GM19467 (cell line): ENCODE measurements around the gene TBC1D5.
"Not testable (repeated sequence)": the region's sequence is repeated elsewhere in the genome, so short reads cannot be mapped to it uniquely, and the experiment has no call there.

Experiments
- ATAC-seq: cut with Tn5 transposase; IDR thresholded peaks from one replicate; pipeline ENCODE4 v1.9.1; 2021; ENCODE audit warnings: mild to moderate bottlenecking, moderate library complexity; ENCODE audit not compliant: unreplicated experiment

The TBC1D5 gene

GRCh38 chr3:17491601-17492000, 250.8 kb downstream of the TBC1D5 start:
- no peak for ATAC-seq

GRCh38 chr3:17491190-17491589, 251.2 kb downstream of the TBC1D5 start:
- not testable (repeated sequence) for ATAC-seq

GRCh38 chr3:17489139-17489538, 253.3 kb downstream of the TBC1D5 start:
- ATAC-seq: no peak

GRCh38 chr3:17481116-17481515, 261.3 kb downstream of the TBC1D5 start:
- no peak for ATAC-seq

GRCh38 chr3:17479681-17480405, 262.6 kb downstream of the TBC1D5 start:
- ATAC-seq: no peak

GRCh38 chr3:17478673-17479072, 263.8 kb downstream of the TBC1D5 start:
- no peak for ATAC-seq

GRCh38 chr3:17473761-17474160, 268.7 kb downstream of the TBC1D5 start:
- ATAC-seq: no peak

GRCh38 chr3:17469954-17470353, 272.5 kb downstream of the TBC1D5 start:
- ATAC-seq: no peak

GRCh38 chr3:17469520-17469919, 272.9 kb downstream of the TBC1D5 start:
- no peak for ATAC-seq

- ATAC-seq: no peak
Observed at GRCh38 chr3:17466028-17466427, 276.4 kb downstream of the TBC1D5 start.

- ATAC-seq: no peak
Observed at GRCh38 chr3:17459470-17459993, 282.9 kb downstream of the TBC1D5 start.

GRCh38 chr3:17456650-17457049, 285.8 kb downstream of the TBC1D5 start:
- no peak for ATAC-seq

GRCh38 chr3:17456046-17456445, 286.4 kb downstream of the TBC1D5 start:
- ATAC-seq: no peak

- ATAC-seq: no peak
Observed at GRCh38 chr3:17444865-17445264, 297.6 kb downstream of the TBC1D5 start.

GRCh38 chr3:17443142-17443541, 299.3 kb downstream of the TBC1D5 start:
- ATAC-seq: no peak

GRCh38 chr3:17442332-17443049, 299.9 kb downstream of the TBC1D5 start:
- no peak for ATAC-seq

- ATAC-seq: no peak
Observed at GRCh38 chr3:17433876-17434275, 308.6 kb downstream of the TBC1D5 start.

GRCh38 chr3:17432236-17432635, 310.2 kb downstream of the TBC1D5 start:
- no peak for ATAC-seq

- no peak for ATAC-seq
Observed at GRCh38 chr3:17431484-17432045, 310.9 kb downstream of the TBC1D5 start.

- ATAC-seq: no peak
Observed at GRCh38 chr3:17431004-17431403, 311.4 kb downstream of the TBC1D5 start.

GRCh38 chr3:17430582-17430981, 311.8 kb downstream of the TBC1D5 start:
- ATAC-seq: no peak
